Spleen (tissue), 7 donors: Measurements from ENCODE around the gene KRTAP26-1.

ENCODE experiments used
- POLR2AphosphoS5 ChIP-seq, 3 donors: sonication (generic); formaldehyde crosslinking; IDR thresholded peaks; one replicate each; pipeline ENCODE4 v1.5.1; 2017; ENCODE audit warnings: antibody characterized with exemption in 3 of 3
- TF ChIP-seq, protein P1 (sequence below), 11 experiments: fragments of 200-600 bp in 7 of 11; fragments of 450-650 bp in 4 of 11; sonication (generic) in 4 of 11; IDR thresholded peaks in 8 of 11; conservative IDR thresholded peaks in 3 of 11; 1 replicate in 7 of 11; 2 replicates in 4 of 11; pipeline versions ENCODE4 v1.4.0 to v1.8.0; 2016 to 2021; ENCODE audit warnings: antibody characterized with exemption in 11 of 11, inconsistent platforms in 4 of 11, mild to moderate bottlenecking in 1 of 11
- donor health status: DM: no; HTN: no; CAD: no; lungs with moderate emphysema.
- donor health status: DM: no; HTN: no; CAD: no.
- donor health status: DM: no; HTN: no; CAD: no.

DNA sequence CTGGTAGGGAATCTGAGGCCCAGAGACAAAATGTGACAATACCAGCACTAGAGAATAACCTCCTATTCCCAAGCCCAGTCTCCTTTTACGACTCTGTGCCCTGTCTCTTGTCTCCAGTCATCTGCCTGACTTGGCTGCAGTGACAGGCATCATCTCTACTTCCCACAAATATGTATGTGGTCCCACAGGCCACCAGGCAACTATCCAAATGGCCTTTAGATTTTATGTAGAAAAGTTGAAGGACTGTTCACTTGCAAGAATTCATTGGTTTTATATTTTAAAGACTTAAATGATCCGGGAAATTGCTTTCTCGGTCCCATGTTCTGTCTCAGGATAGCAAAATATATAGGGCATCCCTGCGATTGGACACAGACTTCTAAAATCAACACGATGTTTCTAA is 49.0 kb downstream of the KRTAP26-1 start:
- TF ChIP-seq, protein P1, sequence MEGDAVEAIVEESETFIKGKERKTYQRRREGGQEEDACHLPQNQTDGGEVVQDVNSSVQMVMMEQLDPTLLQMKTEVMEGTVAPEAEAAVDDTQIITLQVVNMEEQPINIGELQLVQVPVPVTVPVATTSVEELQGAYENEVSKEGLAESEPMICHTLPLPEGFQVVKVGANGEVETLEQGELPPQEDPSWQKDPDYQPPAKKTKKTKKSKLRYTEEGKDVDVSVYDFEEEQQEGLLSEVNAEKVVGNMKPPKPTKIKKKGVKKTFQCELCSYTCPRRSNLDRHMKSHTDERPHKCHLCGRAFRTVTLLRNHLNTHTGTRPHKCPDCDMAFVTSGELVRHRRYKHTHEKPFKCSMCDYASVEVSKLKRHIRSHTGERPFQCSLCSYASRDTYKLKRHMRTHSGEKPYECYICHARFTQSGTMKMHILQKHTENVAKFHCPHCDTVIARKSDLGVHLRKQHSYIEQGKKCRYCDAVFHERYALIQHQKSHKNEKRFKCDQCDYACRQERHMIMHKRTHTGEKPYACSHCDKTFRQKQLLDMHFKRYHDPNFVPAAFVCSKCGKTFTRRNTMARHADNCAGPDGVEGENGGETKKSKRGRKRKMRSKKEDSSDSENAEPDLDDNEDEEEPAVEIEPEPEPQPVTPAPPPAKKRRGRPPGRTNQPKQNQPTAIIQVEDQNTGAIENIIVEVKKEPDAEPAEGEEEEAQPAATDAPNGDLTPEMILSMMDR (IDR thresholded peaks at IDR 0.05 in 8 of 11, conservative IDR thresholded peaks at IDR 0.05 in 3 of 11): no peak
- no peak for TF ChIP-seq POLR2AphosphoS5 (IDR thresholded peaks at IDR 0.05)
